NCI-H2227 treated with DMSO at 0.1 percent for 48 hours (cell line): ENCODE data around the gene MARVELD1.
"Not testable (repeated sequence)": the region's sequence is repeated elsewhere in the genome, so short reads cannot be mapped to it uniquely, and the experiment has no call there.

Source experiments
- DNase-seq: peaks from one replicate; lab custom pipeline; 2025; lab: John Stamatoyannopoulos, UW

The MARVELD1 gene

DNA sequence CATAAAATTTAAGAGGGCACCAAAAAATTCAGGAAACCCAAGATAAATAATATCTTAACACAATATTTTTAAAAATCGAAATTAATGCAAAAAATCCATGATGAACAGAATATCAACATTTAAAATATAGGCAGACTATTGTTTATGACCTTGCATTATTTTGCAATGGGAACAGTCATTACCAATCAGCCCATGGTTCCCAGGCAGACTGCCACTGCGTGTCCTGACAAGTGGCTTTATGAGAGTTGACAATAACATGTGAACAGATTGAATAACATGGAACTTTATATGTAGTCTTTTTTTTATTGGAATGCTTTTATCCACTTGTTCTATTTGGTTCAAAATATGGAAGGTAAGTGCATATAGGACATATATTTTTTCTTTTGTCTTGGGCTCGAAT lies 23.4 kb upstream of the MARVELD1 start:
- no peak for DNase-seq

DNA sequence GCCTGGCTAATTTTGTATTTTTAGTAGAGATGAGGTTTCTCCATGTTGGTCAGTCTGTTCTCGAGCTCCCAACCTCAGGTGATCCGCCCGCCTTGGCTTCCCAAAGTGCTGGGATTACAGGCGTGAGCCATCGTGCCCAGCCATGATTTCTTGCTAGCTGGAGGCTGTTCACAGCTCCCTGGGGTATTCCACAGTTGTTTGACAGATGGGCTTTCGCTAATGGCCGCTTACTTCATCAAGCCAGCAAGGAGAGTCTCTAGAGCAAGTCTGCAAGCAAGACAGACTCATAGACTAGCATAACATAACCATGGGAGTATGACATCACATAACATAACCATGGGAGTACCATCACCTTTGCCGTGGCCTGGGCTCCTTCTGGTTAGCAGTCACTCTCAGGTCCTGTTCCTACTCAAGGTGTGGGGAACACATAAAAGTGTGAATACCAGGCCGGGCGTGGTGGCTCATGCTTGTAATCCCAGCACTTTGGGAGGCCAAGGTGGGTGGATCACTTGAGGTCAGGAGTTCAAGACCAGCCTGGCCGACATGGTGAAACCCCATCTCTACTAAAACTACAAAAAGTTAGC lies 15.4 kb upstream of the MARVELD1 start:
- not testable (repeated sequence) for DNase-seq

DNA sequence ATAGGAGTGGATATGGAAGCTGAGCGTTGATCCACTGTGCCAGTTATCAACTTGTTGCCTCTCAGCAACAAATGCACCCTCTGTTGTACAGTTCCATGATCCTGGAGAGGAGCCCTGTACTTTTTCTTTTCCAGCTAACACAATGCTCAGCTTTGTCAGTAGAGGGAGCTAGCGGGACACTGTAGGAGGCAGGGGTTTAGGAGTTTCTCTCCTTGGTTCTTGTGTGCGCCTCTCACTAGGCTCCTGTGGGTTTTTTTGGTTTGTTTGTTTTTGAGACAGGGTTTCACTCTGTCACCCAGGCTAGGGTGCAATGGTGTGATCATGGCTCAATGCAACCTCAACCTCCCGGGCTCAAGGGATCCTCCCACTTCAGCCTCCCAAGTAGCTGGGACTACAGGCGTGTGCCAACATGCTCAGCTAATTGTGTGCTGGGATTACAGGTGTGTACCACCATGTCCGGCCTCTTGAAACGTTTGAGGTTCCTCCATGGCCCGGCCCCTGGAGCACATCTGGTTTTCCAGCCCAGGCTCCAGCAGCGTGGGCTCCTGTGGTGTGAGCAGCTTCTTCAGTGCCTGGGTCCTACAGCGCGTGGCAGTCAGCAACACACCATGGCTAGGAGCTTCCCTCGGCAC lies 12.0 kb upstream of the MARVELD1 start:
- DNase-seq, result peak; percentile 58

DNA sequence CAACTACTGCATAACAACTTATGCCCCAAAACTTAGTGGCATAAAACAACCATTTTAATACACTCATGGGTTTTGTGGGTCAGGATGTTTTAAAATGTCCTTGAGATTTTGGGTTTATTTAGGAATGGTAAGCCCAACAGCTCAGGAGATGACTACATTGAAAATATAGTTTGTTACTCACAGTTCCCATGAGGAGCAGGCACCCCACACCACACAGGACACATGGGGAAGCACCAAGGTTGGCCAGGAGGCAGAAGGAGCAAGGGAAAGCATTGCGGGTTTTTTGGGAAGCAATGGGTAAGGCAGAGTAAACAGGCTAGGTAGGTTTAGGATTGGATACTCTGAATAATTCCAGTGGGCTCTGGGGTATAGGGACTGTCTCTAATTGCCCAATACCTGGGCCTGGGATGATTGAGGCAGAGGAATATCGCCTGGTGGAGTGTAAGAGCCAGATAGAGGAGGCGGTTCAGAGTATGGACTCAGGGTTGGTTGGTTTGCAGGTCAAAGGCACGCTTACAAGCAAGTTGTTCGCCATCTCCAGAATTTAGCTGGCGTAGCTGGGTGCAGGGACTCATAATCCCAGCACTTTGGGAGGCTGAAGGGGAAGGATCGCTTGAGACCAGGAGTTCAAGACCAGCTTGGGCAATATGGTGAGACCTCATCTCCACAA lies 10.0 kb upstream of the MARVELD1 start:
- no peak for DNase-seq

DNA sequence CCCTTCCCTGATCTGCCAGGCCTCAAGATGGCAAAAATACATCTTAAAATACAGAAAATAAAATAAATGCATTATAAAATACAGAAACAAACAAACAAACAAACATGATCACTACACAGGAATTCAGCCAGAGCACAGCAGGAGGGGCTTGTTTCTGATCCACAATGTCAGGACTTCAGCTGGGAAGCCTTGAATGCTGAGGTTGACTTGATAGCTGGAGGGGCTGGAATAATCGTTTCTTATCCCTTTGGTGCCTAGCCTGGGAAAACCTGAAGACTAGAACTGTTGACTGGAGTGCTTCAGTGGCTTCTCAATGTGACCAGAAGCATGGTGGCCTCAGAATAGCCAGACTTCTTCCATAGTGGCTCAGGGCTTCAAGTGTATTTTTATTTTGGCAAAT lies 9.2 kb upstream of the MARVELD1 start:
- DNase-seq, result no peak

DNA sequence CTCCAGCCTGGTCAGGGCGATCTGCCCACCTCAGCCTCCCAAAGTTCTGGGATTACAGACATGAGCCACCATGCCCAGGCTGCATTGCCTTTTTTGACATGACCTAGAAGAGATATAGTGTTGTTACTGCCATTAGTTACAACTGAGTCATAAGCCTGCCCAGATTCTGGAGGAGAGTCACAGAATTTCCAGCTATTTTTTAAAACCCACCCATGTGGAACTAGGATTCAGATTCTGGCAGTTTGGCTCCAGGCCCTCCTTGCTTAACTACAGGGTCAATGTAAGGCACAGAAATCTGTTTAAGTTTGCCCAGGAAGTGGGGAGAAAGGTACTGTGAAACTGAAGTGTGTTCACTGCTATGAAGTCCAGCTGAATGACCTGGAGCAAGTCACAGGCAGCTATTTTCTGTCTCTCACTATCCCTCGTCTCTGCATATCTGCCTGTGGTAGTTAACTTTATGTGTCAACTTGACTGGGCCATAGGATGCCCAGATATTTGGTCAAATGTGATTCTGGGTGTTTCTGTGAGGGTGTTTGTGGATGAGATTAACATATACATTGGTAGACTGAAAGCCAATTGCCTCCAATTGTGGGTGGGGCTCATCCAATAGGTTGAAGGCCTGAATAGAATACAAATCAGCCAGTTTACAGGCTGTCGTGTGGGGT lies 8.4 kb upstream of the MARVELD1 start:
- DNase-seq, result no peak

DNA sequence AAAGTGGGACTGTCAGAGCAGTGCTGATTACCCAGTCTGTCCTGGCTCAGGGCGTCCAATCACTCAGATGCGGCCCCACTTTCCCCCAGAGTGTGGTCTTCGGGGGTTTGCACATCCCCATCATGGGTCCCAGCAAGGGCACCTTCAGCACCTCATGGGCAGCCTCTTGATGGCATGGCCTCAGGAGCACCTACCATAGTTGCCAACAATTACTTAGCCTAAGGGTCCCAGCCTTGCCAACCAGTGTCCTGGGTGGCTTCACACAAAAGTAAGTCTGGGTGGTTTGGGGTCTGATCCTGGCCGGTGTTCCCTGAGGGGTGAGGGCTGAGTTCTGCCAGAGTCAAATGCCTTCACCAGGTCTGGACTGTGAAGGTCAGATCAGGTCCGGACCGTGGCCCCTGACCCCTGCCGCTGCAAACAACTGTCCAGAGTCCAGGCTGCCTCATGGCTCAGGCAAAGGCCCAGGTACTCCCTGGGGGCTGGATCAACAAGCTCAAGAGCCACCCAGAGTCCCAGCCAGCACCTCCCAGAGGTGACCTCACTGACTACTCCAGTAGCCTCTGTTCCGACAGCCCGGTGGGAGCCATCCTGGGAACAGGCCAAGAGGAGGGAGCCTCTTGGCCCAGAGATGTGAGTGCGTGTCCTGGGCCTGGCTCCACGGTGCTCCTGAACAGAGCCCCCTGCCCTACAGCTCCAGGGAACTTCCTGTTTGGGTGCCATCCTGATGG lies 6.2 kb upstream of the MARVELD1 start:
- DNase-seq, result no peak

DNA sequence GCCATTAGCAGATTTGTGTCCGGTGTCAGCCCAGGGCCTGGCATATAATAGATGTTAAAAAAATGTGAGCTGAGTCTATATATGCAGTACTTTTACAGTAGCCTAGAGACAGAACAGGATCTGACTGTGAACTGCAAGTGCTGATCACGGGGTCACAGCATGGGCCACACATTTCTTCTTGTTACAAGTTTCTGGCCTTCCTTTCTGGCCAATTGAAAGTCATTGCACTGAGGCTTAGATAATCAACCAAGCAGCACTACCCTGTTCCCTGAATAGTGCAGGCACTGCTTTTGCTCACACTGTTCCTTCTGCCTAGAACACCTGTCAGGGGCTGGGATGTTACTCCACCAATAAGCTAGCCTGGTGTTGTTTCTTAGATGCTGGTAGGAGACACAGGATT lies 5.4 kb upstream of the MARVELD1 start:
- no peak for DNase-seq

DNA sequence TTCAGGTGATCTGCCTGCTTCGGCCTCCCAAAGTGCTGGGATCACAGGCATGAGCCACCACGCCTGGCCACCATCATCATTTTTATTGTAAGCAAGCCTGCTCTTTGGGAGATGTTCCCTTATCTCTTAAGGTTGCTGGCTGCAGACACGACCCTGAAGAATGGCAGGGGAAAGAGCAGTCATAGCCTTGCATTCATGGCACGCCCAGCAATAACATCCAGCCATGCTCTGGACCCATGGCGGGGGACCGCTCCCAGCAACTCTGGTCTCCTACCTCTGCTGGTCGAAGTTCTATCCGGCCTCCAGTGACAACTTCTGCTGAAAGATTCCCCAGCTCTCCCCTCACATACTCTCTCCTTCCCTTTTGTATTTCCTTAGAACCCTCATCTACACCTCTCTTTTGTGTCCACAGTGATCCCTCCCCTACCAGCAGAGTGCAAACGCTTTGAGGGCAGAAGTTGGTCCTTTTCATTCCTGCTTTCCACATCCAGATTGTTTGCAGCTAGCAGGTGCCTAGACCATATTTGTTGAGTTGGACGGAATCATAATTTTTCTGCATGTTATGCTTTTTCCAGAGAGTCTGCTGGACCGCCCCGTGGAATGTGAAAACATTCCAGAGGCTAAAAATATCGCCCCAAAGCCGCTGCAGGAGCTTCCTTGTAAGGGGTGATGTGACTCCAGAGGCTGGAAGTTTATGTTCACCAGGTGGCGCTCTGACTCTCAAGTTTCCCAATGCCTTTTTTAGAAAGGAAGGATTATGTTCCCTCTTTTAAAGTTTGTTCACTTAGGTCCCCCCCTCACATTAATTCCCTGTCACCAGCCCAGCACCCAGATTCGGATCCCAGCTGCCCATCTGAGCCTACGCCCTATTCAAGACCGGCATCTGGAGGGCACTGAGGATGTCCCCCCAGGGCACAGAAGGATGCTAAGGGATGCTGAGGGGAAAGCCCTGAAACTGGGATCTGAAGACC lies 4.3 kb upstream of the MARVELD1 start:
- peak; percentile 6 for DNase-seq

DNA sequence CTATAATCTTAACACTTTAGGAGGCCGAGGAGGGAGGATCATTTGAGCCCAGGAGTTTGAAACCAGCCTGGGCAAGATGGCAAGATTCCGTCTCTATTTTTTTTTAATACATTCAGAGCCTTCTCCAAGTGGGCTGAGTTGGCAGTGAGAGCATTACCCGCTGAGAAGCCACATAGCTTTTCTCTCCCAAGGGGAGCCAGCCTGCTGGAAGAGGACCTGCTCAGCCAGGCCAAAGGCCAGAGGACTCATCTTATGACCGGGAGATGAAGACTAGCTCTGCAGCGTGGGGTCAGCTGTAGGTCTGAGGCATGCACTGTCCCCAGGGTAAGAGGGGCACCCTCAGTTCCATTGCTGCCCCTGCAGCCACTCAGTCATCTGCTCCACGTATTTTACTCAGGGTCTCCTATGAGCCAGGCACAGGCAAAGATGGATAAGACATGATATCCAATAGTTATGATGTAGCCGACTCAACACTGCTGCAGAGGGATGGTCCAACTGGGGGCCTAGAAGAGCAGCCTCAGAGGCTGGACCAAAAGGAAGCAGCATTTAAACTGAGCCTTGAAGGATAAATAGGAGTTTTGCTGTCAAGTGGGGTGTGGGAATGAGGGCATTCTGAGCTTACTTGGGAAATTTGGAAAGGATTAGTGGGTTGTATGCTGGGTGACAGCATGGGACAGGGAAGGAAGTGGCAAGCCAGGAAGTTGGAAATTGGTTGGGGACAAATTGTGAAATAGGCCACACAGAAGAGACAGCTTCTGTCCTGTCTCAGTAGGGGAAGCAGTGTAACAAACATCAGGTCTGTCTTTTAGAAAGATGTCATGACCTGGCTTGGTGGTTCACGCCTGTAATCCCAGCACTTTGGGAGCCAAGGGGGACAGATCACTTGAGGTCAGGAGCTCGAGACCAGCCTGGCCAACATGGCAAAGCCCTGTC lies 1.6 kb upstream of the MARVELD1 start:
- DNase-seq, result no peak

DNA sequence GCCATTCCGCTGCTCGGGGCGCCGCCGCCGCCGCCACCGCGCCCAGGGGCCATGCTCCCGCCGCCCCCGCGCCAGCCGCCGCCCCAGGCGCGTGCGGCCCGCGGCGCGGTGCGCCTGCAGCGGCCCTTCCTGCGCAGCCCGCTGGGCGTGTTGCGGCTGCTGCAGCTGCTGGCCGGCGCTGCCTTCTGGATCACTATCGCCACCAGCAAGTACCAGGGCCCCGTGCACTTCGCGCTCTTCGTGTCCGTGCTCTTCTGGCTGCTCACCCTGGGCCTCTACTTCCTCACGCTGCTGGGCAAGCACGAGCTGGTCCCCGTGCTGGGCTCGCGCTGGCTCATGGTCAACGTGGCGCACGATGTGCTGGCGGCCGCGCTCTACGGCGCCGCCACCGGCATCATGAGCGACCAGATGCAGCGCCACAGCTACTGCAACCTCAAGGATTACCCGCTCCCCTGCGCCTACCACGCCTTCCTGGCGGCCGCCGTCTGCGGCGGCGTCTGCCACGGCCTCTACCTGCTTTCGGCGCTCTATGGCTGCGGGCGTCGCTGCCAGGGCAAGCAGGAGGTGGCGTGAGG lies 383 bp downstream of the MARVELD1 start:
- peak; percentile 50 for DNase-seq

DNA sequence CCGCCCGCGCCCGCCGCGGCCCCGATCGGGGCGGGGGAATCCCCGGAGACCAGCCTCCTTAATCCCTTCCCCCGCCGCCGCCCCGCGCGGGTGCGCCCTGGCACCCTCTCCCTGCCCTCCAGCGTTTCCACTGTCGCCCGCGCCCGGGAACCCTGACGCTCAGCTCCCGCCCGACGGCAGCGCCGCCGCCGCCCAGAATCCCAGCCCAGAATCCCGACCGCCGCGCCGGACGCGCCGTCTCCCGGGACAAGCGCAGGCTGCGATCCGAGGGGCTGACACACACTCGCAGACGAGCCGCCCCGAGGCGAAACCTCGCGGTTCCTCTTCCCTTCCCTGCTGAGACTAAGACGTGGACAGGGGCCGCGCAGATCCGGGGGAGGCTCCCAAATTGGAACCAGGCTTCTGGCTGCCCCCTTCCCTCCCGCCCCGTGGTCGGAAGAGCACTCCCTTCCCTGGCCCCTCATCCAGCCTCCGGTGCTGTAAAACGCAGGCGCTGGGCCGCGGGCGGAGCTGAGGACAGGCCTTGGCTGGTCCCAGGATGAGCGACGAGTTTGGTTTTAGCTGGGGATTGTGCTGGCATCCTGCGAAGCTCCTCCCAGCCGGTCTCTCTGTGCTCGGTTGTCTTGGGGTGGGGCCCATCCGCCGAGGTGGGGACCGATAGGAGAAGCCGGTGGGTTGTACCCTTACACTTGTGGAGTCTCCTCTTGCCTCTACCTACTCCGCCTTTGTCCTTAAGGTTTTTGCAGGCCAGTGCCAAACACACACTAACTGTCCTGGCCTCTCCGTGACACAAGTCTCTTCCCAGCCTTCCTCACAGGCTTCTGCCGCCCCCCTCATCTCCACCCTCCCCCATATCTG lies 1.1 kb downstream of the MARVELD1 start:
- peak; percentile 30 for DNase-seq

DNA sequence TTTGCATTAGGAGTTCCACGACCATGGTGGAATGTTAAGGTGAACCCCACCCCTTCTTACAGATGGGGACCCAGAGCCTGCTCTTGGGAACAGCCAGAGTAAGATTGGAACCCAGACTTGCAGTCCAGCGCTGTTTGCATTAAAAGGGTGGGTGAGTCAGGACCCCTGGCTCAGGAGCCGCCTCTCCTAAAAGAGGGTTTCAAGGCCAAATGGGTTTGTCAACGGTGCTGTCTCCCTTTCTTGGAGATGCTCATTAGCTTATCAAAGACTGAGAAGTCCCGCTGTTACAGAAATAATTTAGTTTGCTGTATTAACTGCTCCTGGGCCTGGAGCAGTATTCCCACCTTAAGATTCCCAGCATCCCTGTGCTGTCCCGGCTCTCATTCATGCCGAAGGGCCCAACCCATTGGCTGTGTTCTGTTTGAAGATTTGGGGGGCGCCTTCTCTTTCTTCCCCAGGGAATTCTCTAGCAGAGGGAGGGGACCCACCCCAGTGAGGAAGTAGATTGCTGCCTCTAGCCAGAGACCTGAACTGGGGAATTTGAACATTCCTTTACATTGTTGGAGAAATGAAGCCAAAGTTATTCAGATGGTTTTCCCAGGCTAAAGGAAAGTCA lies 1.8 kb downstream of the MARVELD1 start:
- no peak for DNase-seq

DNA sequence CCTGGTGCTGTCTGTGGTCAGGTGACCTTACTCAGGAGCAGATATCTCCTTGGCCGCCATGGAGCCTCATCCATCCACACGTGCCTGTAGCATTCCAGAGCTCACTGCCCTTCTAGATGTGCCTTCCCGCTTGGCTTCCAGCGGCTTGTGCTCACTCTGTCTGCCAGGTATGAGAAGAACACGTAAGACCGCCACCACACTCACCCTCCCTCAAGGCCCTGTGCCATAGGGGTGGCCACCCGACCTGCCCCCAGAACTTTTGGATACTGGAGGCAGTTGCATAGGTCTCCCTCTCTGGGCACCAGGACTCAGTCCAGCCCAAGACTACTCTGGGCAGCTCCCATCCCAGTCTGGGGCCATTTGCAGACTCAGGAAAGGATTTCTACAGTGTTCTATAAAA lies 4.1 kb downstream of the MARVELD1 start:
- no peak for DNase-seq

DNA sequence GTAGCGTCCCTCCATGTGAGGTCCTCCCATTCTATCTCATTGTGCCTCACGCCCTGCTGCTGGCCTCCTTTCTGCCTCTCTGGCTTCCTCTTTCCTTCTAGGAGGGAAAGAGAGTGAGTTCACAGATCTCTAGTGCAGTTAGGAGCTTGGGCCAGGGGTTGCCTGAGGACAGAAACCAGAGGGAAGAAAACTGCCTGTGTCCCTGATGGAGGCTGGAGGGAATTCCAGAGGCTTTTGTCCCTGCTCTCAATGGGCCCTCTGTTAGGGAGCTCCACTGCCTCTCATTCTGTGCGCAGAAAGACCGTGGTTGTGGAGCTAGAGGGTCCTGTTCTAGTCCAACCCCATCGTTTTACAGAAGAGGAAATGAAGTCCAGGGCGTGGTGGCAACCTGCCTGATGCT lies 4.6 kb downstream of the MARVELD1 start:
- DNase-seq, result no peak

DNA sequence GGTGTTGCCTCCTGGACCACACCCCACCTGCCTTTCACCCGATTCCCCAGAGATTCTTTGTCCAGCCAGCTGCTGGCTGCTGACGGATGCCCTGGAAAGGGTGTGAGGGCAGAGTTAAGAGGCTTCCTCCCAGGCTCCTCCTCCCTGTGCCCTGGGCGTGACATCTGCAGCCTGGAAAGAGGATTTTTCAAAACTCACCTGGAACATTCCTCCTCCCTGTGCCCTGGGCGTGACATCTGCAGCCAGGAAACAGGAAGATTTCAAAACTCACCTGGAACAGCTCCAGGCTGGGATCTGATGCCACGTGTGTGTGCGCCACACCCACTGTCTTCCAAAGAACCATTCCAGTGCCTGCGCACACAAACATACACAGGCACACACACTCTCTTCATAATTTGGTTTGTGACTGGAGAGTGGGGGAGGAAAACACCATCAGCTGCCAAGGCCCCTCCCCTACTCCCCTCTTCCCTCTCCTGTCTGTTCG lies 5.2 kb downstream of the MARVELD1 start:
- peak; percentile 22 for DNase-seq

DNA sequence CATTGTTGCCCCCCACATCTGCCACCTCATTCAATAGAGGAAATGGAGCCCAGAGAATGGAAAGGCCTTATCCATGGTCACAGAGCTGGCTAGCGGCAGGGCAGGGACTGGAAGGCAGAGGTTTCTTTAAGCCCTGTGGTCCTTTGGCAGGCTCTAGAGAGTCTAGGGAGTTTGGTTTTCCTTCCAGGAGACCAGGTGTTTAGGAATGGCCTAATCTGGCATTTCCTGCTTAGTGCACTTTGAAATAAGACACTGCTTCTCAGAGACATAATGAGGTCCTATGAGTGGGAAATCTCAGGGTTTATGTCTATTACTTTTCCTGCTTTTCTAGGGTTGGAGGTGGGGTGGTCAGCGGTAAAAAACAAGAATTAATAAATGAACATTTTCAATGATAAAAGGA lies 6.1 kb downstream of the MARVELD1 start:
- DNase-seq, result no peak
